GM18507 (cell line): ENCODE results near the gene TSPAN14.
"Not testable (repeated sequence)": the region's sequence is repeated elsewhere in the genome, so short reads cannot be mapped to it uniquely, and the experiment has no call there.

Source experiments
- DNase-seq: peaks from one replicate; pipeline ENCODE4 v3.0.0; 2011; ENCODE audit warnings: low read depth; ENCODE audit not compliant: insufficient read length; ENCODE audit errors: extremely low spot score
- FAIRE-seq: peaks from 2 replicates; lab custom pipeline; 2011; peaks lifted over from hg19 to GRCh38; lab: Jason Lieb, UNC

TSPAN14 gene

GRCh38 chr10:80536361-80536835, 82.3 kb downstream of the TSPAN14 start:
- FAIRE-seq (no peak), DNase-seq (no peak)

- no peak for DNase-seq
- no peak for FAIRE-seq
Observed at GRCh38 chr10:80537086-80537735, 83.1 kb downstream of the TSPAN14 start.

- DNase-seq, result no peak
Observed at GRCh38 chr10:80537736-80538480, 83.8 kb downstream of the TSPAN14 start, which contains the start of gene SH2D4B. Gene SH2D4B (plus strand): TSS chr10:80537902. CDS start chr10:80538332, 430 bp downstream.

GRCh38 chr10:80538481-80539185, 84.5 kb downstream of the TSPAN14 start:
- DNase-seq (no peak), FAIRE-seq (no peak)

More at GRCh38 chr10:80537736-80538480, 83.8 kb downstream of the TSPAN14 start, which contains the start of gene SH2D4B:
- FAIRE-seq, result no peak

GRCh38 chr10:80539421-80540031, 85.4 kb downstream of the TSPAN14 start:
- DNase-seq (no peak), FAIRE-seq (no peak)

- FAIRE-seq (no peak), DNase-seq (no peak)
Observed at GRCh38 chr10:80540136-80540535, 86.0 kb downstream of the TSPAN14 start.

GRCh38 chr10:80540618-80540980, 86.5 kb downstream of the TSPAN14 start:
- DNase-seq (no peak), FAIRE-seq (no peak)

GRCh38 chr10:80540981-80541750, 87.1 kb downstream of the TSPAN14 start:
- FAIRE-seq (peak; percentile 86), DNase-seq (no peak)

GRCh38 chr10:80542053-80542452, 87.9 kb downstream of the TSPAN14 start:
- FAIRE-seq (no peak), DNase-seq (no peak)

GRCh38 chr10:80542652-80543318, 88.7 kb downstream of the TSPAN14 start:
- DNase-seq (no peak), FAIRE-seq (no peak)

GRCh38 chr10:80543319-80543672, 89.2 kb downstream of the TSPAN14 start:
- DNase-seq, FAIRE-seq: not testable (repeated sequence)

- DNase-seq (no peak), FAIRE-seq (no peak)
Observed at GRCh38 chr10:80544316-80544953, 90.3 kb downstream of the TSPAN14 start.

- DNase-seq, result no peak
- no peak for FAIRE-seq
Observed at GRCh38 chr10:80545258-80545881, 91.3 kb downstream of the TSPAN14 start.

GRCh38 chr10:80552151-80552646, 98.1 kb downstream of the TSPAN14 start:
- no peak for FAIRE-seq
- no peak for DNase-seq

GRCh38 chr10:80553436-80553835, 99.3 kb downstream of the TSPAN14 start:
- no peak for DNase-seq
- no peak for FAIRE-seq

GRCh38 chr10:80554050-80554449, 99.9 kb downstream of the TSPAN14 start:
- no peak for DNase-seq

GRCh38 chr10:80555415-80555814, 101.3 kb downstream of the TSPAN14 start:
- DNase-seq, result no peak
- FAIRE-seq, result no peak

More at GRCh38 chr10:80554050-80554449, 99.9 kb downstream of the TSPAN14 start:
- FAIRE-seq, result no peak

- FAIRE-seq, result no peak
- DNase-seq, result no peak
Observed at GRCh38 chr10:80561950-80562349, 107.8 kb downstream of the TSPAN14 start.
